ENCODE data around the gene ANKRD13D.

DNA sequence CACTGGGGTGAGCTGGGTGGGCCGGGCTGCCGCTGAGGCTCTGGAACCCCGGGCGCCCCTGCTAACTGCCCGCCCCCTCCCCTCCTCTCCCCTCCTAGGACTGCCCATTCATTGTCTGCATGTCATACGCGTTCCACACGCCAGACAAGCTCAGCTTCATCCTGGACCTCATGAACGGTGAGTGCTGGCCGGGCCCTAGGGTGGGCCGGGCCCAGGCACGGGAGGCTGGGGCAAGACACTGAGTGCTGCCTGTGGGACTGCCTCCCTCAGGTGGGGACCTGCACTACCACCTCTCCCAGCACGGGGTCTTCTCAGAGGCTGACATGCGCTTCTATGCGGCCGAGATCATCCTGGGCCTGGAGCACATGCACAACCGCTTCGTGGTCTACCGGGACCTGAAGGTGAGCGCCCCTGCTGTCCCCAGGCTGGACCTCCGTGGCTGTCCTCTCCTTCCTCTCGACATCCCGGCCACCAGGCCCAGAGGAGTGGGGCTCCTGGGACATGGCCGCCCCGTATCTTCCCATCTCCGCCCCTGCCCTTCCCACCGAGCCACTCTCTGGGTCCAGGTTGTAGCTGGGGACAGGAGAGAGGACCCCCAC is 7.5 kb upstream of the ANKRD13D start:
- TF ChIP-seq, protein P1, sequence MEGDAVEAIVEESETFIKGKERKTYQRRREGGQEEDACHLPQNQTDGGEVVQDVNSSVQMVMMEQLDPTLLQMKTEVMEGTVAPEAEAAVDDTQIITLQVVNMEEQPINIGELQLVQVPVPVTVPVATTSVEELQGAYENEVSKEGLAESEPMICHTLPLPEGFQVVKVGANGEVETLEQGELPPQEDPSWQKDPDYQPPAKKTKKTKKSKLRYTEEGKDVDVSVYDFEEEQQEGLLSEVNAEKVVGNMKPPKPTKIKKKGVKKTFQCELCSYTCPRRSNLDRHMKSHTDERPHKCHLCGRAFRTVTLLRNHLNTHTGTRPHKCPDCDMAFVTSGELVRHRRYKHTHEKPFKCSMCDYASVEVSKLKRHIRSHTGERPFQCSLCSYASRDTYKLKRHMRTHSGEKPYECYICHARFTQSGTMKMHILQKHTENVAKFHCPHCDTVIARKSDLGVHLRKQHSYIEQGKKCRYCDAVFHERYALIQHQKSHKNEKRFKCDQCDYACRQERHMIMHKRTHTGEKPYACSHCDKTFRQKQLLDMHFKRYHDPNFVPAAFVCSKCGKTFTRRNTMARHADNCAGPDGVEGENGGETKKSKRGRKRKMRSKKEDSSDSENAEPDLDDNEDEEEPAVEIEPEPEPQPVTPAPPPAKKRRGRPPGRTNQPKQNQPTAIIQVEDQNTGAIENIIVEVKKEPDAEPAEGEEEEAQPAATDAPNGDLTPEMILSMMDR (IDR thresholded peaks at IDR 0.05; ENCODE audit: poor library complexity, severe bottlenecking) = no peak
- no peak for TF ChIP-seq EZH2 (IDR thresholded peaks at IDR 0.05; ENCODE audit: borderline replicate concordance, insufficient read depth, low read length, poor library complexity, severe bottlenecking)
- TF ChIP-seq, protein P2, sequence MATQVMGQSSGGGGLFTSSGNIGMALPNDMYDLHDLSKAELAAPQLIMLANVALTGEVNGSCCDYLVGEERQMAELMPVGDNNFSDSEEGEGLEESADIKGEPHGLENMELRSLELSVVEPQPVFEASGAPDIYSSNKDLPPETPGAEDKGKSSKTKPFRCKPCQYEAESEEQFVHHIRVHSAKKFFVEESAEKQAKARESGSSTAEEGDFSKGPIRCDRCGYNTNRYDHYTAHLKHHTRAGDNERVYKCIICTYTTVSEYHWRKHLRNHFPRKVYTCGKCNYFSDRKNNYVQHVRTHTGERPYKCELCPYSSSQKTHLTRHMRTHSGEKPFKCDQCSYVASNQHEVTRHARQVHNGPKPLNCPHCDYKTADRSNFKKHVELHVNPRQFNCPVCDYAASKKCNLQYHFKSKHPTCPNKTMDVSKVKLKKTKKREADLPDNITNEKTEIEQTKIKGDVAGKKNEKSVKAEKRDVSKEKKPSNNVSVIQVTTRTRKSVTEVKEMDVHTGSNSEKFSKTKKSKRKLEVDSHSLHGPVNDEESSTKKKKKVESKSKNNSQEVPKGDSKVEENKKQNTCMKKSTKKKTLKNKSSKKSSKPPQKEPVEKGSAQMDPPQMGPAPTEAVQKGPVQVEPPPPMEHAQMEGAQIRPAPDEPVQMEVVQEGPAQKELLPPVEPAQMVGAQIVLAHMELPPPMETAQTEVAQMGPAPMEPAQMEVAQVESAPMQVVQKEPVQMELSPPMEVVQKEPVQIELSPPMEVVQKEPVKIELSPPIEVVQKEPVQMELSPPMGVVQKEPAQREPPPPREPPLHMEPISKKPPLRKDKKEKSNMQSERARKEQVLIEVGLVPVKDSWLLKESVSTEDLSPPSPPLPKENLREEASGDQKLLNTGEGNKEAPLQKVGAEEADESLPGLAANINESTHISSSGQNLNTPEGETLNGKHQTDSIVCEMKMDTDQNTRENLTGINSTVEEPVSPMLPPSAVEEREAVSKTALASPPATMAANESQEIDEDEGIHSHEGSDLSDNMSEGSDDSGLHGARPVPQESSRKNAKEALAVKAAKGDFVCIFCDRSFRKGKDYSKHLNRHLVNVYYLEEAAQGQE (IDR thresholded peaks at IDR 0.05; ENCODE audit: borderline replicate concordance) = no peak
- no peak for TF ChIP-seq POLR2AphosphoS5 (IDR thresholded peaks at IDR 0.05)
- no peak for TF ChIP-seq EP300 (conservative IDR thresholded peaks at IDR 0.05; ENCODE audit: poor library complexity, severe bottlenecking)
- TF ChIP-seq TAF1 (IDR thresholded peaks at IDR 0.05; ENCODE audit: low read depth) = no peak
- TF ChIP-seq RAD21 (conservative IDR thresholded peaks at IDR 0.05) = no peak

Data from neural cell (in vitro differentiated cells).